ENCODE results near the gene NWD2. TPM values are rescaled to one million over a fixed set of nuclear protein-coding genes. Genes with fewer than 3 reads are reported as not detected.

NWD2 gene
- total RNA-seq, 1 donor from 2014 or later = 0.64 TPM

DNA sequence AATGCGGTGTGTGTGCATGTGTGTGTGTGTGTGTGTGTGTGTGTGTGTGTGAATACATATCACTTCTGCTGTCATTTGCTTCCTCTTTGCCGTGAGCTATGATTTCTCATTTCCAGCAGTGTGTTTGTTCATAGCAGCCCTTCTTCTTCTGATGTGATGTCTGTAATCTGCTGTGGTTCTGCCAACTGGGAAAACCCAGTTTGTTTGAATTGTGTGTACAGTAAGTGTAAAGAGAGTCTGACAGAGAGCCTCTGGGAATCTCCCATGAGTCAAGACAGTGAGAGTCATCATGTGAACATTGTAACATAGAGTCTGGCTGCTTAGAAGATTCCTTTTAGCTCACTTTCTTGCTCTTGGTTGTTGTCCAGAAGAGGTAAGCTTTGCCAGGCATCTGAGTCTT lies 8.4 kb upstream of the NWD2 start:
- Histone ChIP-seq H3K9me3 (no peaks in the 10 kb centered on the region), H3K27me3 (no peaks in the 10 kb centered on the region), H3K4me1 (no peaks in the 10 kb centered on the region), H3K4me3 (no peak overlapping the region), H3K36me3 (no peaks in the 10 kb centered on the region), H3K27ac (no peak overlapping the region)
- intact Hi-C loops (cut with DNase I) = no loop called here
- TF ChIP-seq, protein P1, sequence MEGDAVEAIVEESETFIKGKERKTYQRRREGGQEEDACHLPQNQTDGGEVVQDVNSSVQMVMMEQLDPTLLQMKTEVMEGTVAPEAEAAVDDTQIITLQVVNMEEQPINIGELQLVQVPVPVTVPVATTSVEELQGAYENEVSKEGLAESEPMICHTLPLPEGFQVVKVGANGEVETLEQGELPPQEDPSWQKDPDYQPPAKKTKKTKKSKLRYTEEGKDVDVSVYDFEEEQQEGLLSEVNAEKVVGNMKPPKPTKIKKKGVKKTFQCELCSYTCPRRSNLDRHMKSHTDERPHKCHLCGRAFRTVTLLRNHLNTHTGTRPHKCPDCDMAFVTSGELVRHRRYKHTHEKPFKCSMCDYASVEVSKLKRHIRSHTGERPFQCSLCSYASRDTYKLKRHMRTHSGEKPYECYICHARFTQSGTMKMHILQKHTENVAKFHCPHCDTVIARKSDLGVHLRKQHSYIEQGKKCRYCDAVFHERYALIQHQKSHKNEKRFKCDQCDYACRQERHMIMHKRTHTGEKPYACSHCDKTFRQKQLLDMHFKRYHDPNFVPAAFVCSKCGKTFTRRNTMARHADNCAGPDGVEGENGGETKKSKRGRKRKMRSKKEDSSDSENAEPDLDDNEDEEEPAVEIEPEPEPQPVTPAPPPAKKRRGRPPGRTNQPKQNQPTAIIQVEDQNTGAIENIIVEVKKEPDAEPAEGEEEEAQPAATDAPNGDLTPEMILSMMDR (IDR thresholded peaks at IDR 0.05) = no peak
- no peak for DNase-seq (ENCODE audit: low spot score in 2 of 2)

DNA sequence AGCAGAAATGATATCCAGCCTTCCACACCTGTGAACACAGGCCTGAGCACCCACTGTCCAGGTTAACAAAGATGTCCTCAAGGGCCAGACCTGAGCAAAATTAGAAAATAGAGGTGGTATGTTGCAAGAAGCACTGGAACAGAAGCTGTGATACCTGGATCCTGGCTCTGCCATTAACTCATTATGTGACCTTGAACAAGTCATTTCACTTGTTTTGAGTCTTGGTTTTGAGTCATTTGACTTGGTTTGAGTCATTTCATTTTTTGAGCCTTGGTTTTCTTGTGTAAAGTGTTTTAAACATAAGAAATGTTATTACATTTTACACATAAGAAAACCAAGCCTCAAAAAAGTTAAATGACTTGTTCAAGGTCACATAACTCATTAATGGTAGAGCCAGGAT lies 2.9 kb upstream of the NWD2 start:
- no peaks in the 10 kb centered on the region for H3K4me1 ChIP-seq
- H3K36me3 ChIP-seq = no peaks in the 10 kb centered on the region
- TF ChIP-seq, protein P1 (IDR thresholded peaks at IDR 0.05) = no peak
- intact Hi-C loops (cut with DNase I) = no loop called here
- DNase-seq (ENCODE audit: low spot score in 2 of 2) = no peak
- no peaks in the 10 kb centered on the region for H3K9me3 ChIP-seq
- H3K27ac ChIP-seq = no peak overlapping the region
- H3K27me3 ChIP-seq = no peaks in the 10 kb centered on the region
- H3K4me3 ChIP-seq = no peak overlapping the region

DNA sequence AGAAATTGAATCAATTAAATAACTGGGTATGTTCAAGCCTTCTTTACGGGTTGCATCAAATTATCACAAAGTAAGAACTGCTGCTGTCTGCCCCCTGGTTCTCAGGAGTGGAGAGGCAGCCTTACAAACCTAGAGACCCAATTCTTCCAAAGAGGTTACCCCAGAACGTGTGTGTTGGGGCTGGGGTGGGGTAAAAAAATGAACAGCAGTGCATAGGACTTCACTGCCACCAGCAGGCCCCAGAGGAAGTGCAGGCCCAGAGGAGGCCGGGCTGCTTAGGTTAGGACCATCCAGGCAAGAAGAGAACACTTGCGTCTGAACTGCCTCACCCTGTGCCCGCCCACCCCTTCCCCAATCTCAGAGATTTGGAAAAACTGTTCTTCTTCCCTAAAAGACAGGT lies 1.5 kb upstream of the NWD2 start:
- H3K27ac ChIP-seq = no peak overlapping the region
- intact Hi-C loops (cut with DNase I) = no loop called here
- TF ChIP-seq, protein P1 (IDR thresholded peaks at IDR 0.05) = no peak
- DNase-seq (ENCODE audit: low spot score in 2 of 2) = no peak
- no peaks in the 10 kb centered on the region for H3K4me1 ChIP-seq
- no peak overlapping the region for H3K4me3 ChIP-seq
- H3K9me3 ChIP-seq = no peaks in the 10 kb centered on the region
- H3K27me3 ChIP-seq = no peaks in the 10 kb centered on the region
- H3K36me3 ChIP-seq = no peaks in the 10 kb centered on the region

DNA sequence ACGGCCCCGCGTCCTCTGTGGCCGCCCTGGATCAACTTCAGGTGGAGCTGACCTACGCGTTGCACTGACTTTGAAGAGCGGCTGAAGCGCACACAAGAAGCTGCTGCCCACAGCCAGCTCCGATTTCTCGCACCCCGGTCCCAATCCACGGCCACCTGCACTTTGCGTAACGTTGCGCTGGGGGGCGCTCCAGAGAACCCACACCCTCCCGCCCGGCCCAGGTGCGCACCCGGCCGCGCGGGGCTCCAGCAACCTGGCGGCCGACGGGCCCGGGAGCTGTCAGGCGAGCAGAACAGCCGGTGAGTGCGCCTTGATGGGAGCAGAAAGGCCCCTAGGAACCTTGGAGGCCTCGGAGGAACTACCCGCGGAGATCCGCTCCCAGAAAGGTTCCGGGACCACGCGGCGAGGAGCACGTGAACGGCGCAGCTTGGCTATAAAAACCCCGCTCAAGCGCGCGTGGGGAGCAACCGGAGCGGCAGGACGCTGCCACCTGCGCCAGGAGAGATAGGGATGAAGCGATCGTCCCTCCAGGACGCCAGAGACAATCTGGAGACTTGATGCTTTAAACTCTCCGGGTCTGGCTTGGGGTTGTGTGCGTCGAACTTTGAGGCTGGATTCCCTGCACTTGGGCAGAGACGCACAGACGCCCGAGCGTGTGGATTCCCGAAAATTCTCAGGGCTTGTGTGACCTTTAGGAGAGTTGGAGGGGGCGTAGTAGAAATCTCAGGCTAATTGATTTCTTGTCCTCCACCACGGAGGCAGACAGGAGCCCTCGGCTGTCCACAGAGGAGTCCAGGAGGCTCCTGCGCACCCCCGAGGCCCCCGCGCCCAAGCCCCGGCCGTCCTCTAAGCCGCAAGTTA lies 591 bp upstream of the NWD2 start:
- TF ChIP-seq, protein P1 (IDR thresholded peaks at IDR 0.05) = no peak
- no peak for DNase-seq (ENCODE audit: low spot score in 2 of 2)
- intact Hi-C loops (cut with DNase I) = no loop called here
- Histone ChIP-seq H3K36me3 (no peaks in the 10 kb centered on the region), H3K27me3 (no peaks in the 10 kb centered on the region), H3K9me3 (no peaks in the 10 kb centered on the region), H3K27ac (no peak overlapping the region), H3K4me3 (no peak overlapping the region), H3K4me1 (no peaks in the 10 kb centered on the region)

DNA sequence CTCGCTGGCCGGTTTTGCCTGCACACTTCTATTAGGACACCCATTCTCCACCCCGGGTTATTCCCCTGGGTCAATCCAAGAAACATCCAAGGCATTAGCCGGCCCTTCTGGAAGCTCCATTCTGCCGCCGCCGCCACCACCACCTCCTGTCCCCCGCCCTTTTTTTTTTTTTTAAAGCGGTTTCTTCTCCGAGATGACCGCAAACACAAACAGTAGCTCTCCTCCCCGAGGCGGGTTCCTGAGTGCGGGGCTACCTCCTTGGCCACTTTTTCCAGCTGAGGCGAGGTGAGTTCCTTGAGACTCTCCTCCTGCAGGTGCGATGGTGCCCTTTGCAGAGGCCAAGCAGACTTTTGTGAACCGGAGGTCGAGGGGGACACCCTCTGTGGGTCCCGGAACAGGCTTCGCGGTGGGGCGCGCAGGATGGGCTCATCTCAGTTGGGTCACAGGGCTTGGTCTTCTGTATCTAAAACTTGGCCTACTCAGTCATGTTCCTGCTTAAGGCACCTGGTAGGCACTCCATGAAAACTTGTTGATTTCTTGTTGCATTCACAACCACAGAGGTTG lies 930 bp downstream of the NWD2 start:
- Histone ChIP-seq H3K27me3 (no peaks in the 10 kb centered on the region), H3K27ac (no peak overlapping the region), H3K36me3 (no peaks in the 10 kb centered on the region), H3K4me3 (no peak overlapping the region), H3K9me3 (no peaks in the 10 kb centered on the region), H3K4me1 (no peaks in the 10 kb centered on the region)
- DNase-seq (ENCODE audit: low spot score in 2 of 2) = no peak
- intact Hi-C loops (cut with DNase I) = no loop called here
- TF ChIP-seq, protein P1 (IDR thresholded peaks at IDR 0.05) = no peak

All from ascending aorta (tissue), 2 donors.